Liver (tissue), 9 donors: Measurements from ENCODE around the gene COL5A1. TPM values are rescaled to one million over a fixed set of nuclear protein-coding genes. Genes with fewer than 3 reads are reported as not detected.

Experiments
- DNase-seq: peaks from one replicate; pipeline ENCODE4 v3.0.0-alpha.2; 2017; ENCODE audit warnings: low spot score
- H3K27ac ChIP-seq, 2 donors: one replicate each; pipeline ENCODE4 v1.7.0; 2013; ENCODE audit warnings: inconsistent platforms in 2 of 2, low read length in 2 of 2, control low read depth in 1 of 2, low read depth in 1 of 2, mild to moderate bottlenecking in 1 of 2
- H3K27me3 ChIP-seq, 4 donors: one replicate each; pipeline versions ENCODE4 v1.6.1 to v1.7.0; 2013; ENCODE audit warnings: low read length in 3 of 4, inconsistent platforms in 1 of 4, mild to moderate bottlenecking in 1 of 4, moderate library complexity in 1 of 4; ENCODE audit not compliant: control insufficient read depth in 4 of 4, insufficient read depth in 4 of 4
- H3K36me3 ChIP-seq, 4 donors: one replicate each; pipeline versions ENCODE4 v1.6.1 to v1.7.0; 2013; ENCODE audit warnings: low read length in 3 of 4, mild to moderate bottlenecking in 3 of 4, low read depth in 1 of 4, moderate library complexity in 1 of 4; ENCODE audit not compliant: control insufficient read depth in 4 of 4, insufficient read depth in 3 of 4
- H3K4me1 ChIP-seq, 4 donors: one replicate each; pipeline versions ENCODE4 v1.6.1 to v1.7.0; 2013; ENCODE audit warnings: low read length in 3 of 4, mild to moderate bottlenecking in 3 of 4, moderate library complexity in 1 of 4; ENCODE audit not compliant: control insufficient read depth in 4 of 4, insufficient read depth in 4 of 4
- H3K4me3 ChIP-seq, 3 donors: one replicate each; pipeline versions ENCODE4 v1.6.1 to v1.7.0; 2013; ENCODE audit warnings: low read length in 3 of 3, control low read depth in 1 of 3, low read depth in 1 of 3, mild to moderate bottlenecking in 1 of 3
- H3K9ac ChIP-seq, 2 donors: one replicate each; pipeline ENCODE4 v1.7.0; 2013; ENCODE audit warnings: low read length in 2 of 2, mild to moderate bottlenecking in 2 of 2, moderate library complexity in 2 of 2, control low read depth in 1 of 2, low read depth in 1 of 2
- H3K9me3 ChIP-seq, 4 donors: one replicate each; pipeline versions ENCODE4 v1.6.1 to v1.7.0; 2013; ENCODE audit warnings: low read length in 3 of 4; ENCODE audit not compliant: control insufficient read depth in 4 of 4
- ATF3 ChIP-seq: IDR thresholded peaks from 2 replicates; pipeline ENCODE4 v1.6.1; 2016; ENCODE audit warnings: antibody characterized with exemption
- CTCF ChIP-seq: fragments of 150-350 bp; IDR thresholded peaks from 2 replicates; pipeline ENCODE4 v1.5.1; 2017; ENCODE audit warnings: improper control_type of control experiment, low read depth, low read length; ENCODE audit not compliant: missing input control
- EGR1 ChIP-seq, 2 donors: IDR thresholded peaks; 2 replicates each; pipeline ENCODE4 v1.6.1; 2016 to 2018; ENCODE audit warnings: antibody characterized with exemption in 2 of 2, low read depth in 2 of 2
- FOXA1 ChIP-seq: IDR thresholded peaks from 2 replicates; pipeline ENCODE4 v1.6.1; 2016; ENCODE audit warnings: antibody characterized with exemption
- FOXA2 ChIP-seq: IDR thresholded peaks from 2 replicates; pipeline ENCODE4 v1.6.1; 2016; ENCODE audit warnings: antibody characterized with exemption
- GABPA ChIP-seq, 2 donors: IDR thresholded peaks in 1 of 2; conservative IDR thresholded peaks in 1 of 2; 2 replicates each; pipeline ENCODE4 v1.6.1; 2016; ENCODE audit warnings: antibody characterized with exemption in 2 of 2, mild to moderate bottlenecking in 1 of 2, moderate library complexity in 1 of 2
- HNF4A ChIP-seq, 2 donors: conservative IDR thresholded peaks; 2 replicates each; pipeline ENCODE4 v1.6.1; 2016; ENCODE audit warnings: antibody characterized with exemption in 2 of 2, mild to moderate bottlenecking in 2 of 2
- HNF4G ChIP-seq: IDR thresholded peaks from 2 replicates; pipeline ENCODE4 v1.6.1; 2016; ENCODE audit warnings: antibody characterized with exemption
- JUND ChIP-seq, 2 donors: IDR thresholded peaks; 2 replicates each; pipeline ENCODE4 v1.6.1; 2016; ENCODE audit warnings: antibody characterized with exemption in 2 of 2
- NR2F2 ChIP-seq: IDR thresholded peaks from 2 replicates; pipeline ENCODE4 v1.6.1; 2016; ENCODE audit warnings: antibody characterized with exemption
- RAD21 ChIP-seq, 2 donors: IDR thresholded peaks; 2 replicates each; pipeline ENCODE4 v1.6.1; 2016; ENCODE audit warnings: antibody characterized with exemption in 2 of 2, mild to moderate bottlenecking in 2 of 2
- RXRA ChIP-seq, 2 donors: IDR thresholded peaks; 2 replicates each; pipeline ENCODE4 v1.6.1; 2017 to 2018; ENCODE audit warnings: antibody characterized with exemption in 2 of 2, mild to moderate bottlenecking in 1 of 2
- SP1 ChIP-seq: IDR thresholded peaks from 2 replicates; pipeline ENCODE4 v1.6.1; 2018; ENCODE audit warnings: antibody characterized with exemption, mild to moderate bottlenecking
- TAF1 ChIP-seq: conservative IDR thresholded peaks from 2 replicates; pipeline ENCODE4 v1.6.1; 2016; ENCODE audit warnings: antibody characterized with exemption, mild to moderate bottlenecking
- YY1 ChIP-seq: IDR thresholded peaks from 2 replicates; pipeline ENCODE4 v1.6.1; 2016; ENCODE audit warnings: antibody characterized with exemption, mild to moderate bottlenecking
- WGBS: extraction: QIAGEN DNeasy Blood & Tissue Kit; methylation state at CpG from one replicate; pipeline ENCODE4 v1.1.7; 2013; 5-methylcytosine and 5-hydroxymethylcytosine counted together
- polyA plus RNA-seq, 2 donors: library from polyadenylated mRNA; stranded (reverse) in 1 of 2; unstranded in 1 of 2; fragments of 200-250 nt in 1 of 2; fragments of >200 nt in 1 of 2; fragmentation: Nextera tagmentation in 1 of 2; extraction: Ambion mirVana in 1 of 2; gene quantifications; one replicate each; pipeline versions ENCODE4 v1.2.1 to v1.2.3, GENCODE V29; 2013 to 2015
- total RNA-seq, 2 donors: library from RNA; depleted of rRNA; stranded (reverse); fragments of >200 nt; gene quantifications; one replicate each; pipeline ENCODE4 v1.2.3, GENCODE V29; 2014
- TF ChIP-seq, protein P1 (sequence below): IDR thresholded peaks from 2 replicates; pipeline ENCODE4 v1.6.1; 2016; ENCODE audit warnings: antibody characterized with exemption
- TF ChIP-seq, protein P2 (sequence below): IDR thresholded peaks from 2 replicates; pipeline ENCODE4 v1.6.1; 2016; ENCODE audit warnings: antibody characterized with exemption, mild to moderate bottlenecking
- TF ChIP-seq, protein P3 (sequence below): IDR thresholded peaks from 2 replicates; pipeline ENCODE4 v1.6.1; 2016; ENCODE audit warnings: antibody characterized with exemption
- donor health status: healthy.
- donor health status: healthy.
- donor health status: healthy.
- donor health status: healthy.
- donor health status: healthy.

COL5A1 gene
- total and polyA plus RNA-seq, 4 donors = 0.67 to 15.6 (median 11.2) TPM

GRCh38 chr9:134809292-134809691, 167.7 kb downstream of the COL5A1 start:
- 92% methylated on average over 15 of the region's 15 CpGs for WGBS
- no peak for DNase-seq
- H3K27ac ChIP-seq = no peak overlapping the region
- H3K9ac ChIP-seq = no peak overlapping the region
- no peaks in the 10 kb centered on the region for H3K9me3 ChIP-seq
- H3K27me3 ChIP-seq = no peaks in the 10 kb centered on the region
- no peaks in the 10 kb centered on the region for H3K36me3 ChIP-seq
- no peaks in the 10 kb centered on the region for H3K4me1 ChIP-seq
- TF ChIP-seq FOXA2 (no peak), YY1 (no peak), JUND (IDR thresholded peaks at IDR 0.05) (no peak), HNF4A (conservative IDR thresholded peaks at IDR 0.05) (no peak), EGR1 (IDR thresholded peaks at IDR 0.05; ENCODE audit: low read depth in 2 of 2) (no peak), TAF1 (no peak), SP1 (no peak), CTCF (no peak), RAD21 (IDR thresholded peaks at IDR 0.05) (no peak)
- TF ChIP-seq, protein P1, sequence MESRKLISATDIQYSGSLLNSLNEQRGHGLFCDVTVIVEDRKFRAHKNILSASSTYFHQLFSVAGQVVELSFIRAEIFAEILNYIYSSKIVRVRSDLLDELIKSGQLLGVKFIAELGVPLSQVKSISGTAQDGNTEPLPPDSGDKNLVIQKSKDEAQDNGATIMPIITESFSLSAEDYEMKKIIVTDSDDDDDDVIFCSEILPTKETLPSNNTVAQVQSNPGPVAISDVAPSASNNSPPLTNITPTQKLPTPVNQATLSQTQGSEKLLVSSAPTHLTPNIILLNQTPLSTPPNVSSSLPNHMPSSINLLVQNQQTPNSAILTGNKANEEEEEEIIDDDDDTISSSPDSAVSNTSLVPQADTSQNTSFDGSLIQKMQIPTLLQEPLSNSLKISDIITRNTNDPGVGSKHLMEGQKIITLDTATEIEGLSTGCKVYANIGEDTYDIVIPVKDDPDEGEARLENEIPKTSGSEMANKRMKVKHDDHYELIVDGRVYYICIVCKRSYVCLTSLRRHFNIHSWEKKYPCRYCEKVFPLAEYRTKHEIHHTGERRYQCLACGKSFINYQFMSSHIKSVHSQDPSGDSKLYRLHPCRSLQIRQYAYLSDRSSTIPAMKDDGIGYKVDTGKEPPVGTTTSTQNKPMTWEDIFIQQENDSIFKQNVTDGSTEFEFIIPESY = no peak
- H3K4me3 ChIP-seq = no peak overlapping the region

- DNase-seq = no peak
- no peaks in the 10 kb centered on the region for H3K36me3 ChIP-seq
- TF ChIP-seq NR2F2 (no peak), YY1 (no peak), EGR1 (IDR thresholded peaks at IDR 0.05; ENCODE audit: low read depth in 2 of 2) (no peak), FOXA1 (no peak), SP1 (no peak), JUND (IDR thresholded peaks at IDR 0.05) (no peak), RXRA (IDR thresholded peaks at IDR 0.05) (no peak), ATF3 (no peak), FOXA2 (no peak), HNF4A (conservative IDR thresholded peaks at IDR 0.05) (no peak), RAD21 (IDR thresholded peaks at IDR 0.05) (no peak), GABPA (IDR thresholded peaks at IDR 0.05 in 1 of 2, conservative IDR thresholded peaks at IDR 0.05 in 1 of 2) (no peak), HNF4G (no peak)
- TF ChIP-seq, protein P2, sequence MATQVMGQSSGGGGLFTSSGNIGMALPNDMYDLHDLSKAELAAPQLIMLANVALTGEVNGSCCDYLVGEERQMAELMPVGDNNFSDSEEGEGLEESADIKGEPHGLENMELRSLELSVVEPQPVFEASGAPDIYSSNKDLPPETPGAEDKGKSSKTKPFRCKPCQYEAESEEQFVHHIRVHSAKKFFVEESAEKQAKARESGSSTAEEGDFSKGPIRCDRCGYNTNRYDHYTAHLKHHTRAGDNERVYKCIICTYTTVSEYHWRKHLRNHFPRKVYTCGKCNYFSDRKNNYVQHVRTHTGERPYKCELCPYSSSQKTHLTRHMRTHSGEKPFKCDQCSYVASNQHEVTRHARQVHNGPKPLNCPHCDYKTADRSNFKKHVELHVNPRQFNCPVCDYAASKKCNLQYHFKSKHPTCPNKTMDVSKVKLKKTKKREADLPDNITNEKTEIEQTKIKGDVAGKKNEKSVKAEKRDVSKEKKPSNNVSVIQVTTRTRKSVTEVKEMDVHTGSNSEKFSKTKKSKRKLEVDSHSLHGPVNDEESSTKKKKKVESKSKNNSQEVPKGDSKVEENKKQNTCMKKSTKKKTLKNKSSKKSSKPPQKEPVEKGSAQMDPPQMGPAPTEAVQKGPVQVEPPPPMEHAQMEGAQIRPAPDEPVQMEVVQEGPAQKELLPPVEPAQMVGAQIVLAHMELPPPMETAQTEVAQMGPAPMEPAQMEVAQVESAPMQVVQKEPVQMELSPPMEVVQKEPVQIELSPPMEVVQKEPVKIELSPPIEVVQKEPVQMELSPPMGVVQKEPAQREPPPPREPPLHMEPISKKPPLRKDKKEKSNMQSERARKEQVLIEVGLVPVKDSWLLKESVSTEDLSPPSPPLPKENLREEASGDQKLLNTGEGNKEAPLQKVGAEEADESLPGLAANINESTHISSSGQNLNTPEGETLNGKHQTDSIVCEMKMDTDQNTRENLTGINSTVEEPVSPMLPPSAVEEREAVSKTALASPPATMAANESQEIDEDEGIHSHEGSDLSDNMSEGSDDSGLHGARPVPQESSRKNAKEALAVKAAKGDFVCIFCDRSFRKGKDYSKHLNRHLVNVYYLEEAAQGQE = no peak
- TF ChIP-seq, protein P3, sequence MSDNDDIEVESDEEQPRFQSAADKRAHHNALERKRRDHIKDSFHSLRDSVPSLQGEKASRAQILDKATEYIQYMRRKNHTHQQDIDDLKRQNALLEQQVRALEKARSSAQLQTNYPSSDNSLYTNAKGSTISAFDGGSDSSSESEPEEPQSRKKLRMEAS = no peak
- TF ChIP-seq, protein P1 = no peak
- no peaks in the 10 kb centered on the region for H3K9me3 ChIP-seq
- no peaks in the 10 kb centered on the region for H3K27me3 ChIP-seq
- H3K4me3 ChIP-seq = no peak overlapping the region
- 77% methylated on average over 10 of the region's 10 CpGs for WGBS
- H3K9ac ChIP-seq = no peak overlapping the region
- H3K27ac ChIP-seq = no peak overlapping the region
- no peaks in the 10 kb centered on the region for H3K4me1 ChIP-seq
Measured at GRCh38 chr9:134809826-134810225, 168.2 kb downstream of the COL5A1 start.
